GM19035 (cell line): ENCODE measurements around the gene RNPS1.
A peak's percentile ranks its signal among the peaks of the same experiment; 100 is the strongest.

ENCODE experiments used
- ATAC-seq: cut with Tn5 transposase; IDR thresholded peaks from one replicate; pipeline ENCODE4 v1.9.1; 2021; ENCODE audit not compliant: unreplicated experiment

The RNPS1 gene

GRCh38 chr16:2236337-2237101, 31.4 kb downstream of the RNPS1 start, which contains the start of gene DNASE1L2:
DNASE1L2 (plus strand) TSS chr16:2236444; CDS start chr16:2236817, 373 bp downstream.
- ATAC-seq, result no peak

GRCh38 chr16:2235695-2236336, 32.1 kb downstream of the RNPS1 start:
- ATAC-seq, result no peak

- ATAC-seq, result no peak
Measured at GRCh38 chr16:2235234-2235651, 32.7 kb downstream of the RNPS1 start.

GRCh38 chr16:2234813-2235170, 33.1 kb downstream of the RNPS1 start:
- no peak for ATAC-seq

- ATAC-seq, result no peak
Measured at GRCh38 chr16:2233872-2234812, 33.8 kb downstream of the RNPS1 start.

GRCh38 chr16:2233046-2233775, 34.7 kb downstream of the RNPS1 start:
- no peak for ATAC-seq

- no peak for ATAC-seq
Measured at GRCh38 chr16:2232094-2232990, 35.6 kb downstream of the RNPS1 start.

- ATAC-seq, result no peak
Measured at GRCh38 chr16:2231016-2231931, 36.7 kb downstream of the RNPS1 start.

- ATAC-seq, result no peak
Measured at GRCh38 chr16:2230376-2230775, 37.5 kb downstream of the RNPS1 start.

- no peak for ATAC-seq
Measured at GRCh38 chr16:2229632-2230250, 38.2 kb downstream of the RNPS1 start.

- ATAC-seq, result no peak
Measured at GRCh38 chr16:2229091-2229490, 38.8 kb downstream of the RNPS1 start.

GRCh38 chr16:2228161-2228824, 39.6 kb downstream of the RNPS1 start:
- ATAC-seq, result no peak

- no peak for ATAC-seq
Measured at GRCh38 chr16:2226918-2227317, 41.0 kb downstream of the RNPS1 start.

GRCh38 chr16:2226245-2226793, 41.6 kb downstream of the RNPS1 start:
- ATAC-seq, result no peak

GRCh38 chr16:2223942-2224486, 43.9 kb downstream of the RNPS1 start:
- peak; percentile 16 for ATAC-seq

GRCh38 chr16:2223221-2223941, 44.5 kb downstream of the RNPS1 start, which contains the start of gene E4F1:
E4F1 (plus strand) TSS chr16:2223591; CDS start chr16:2223614, 23 bp downstream.
- peak; percentile 93 for ATAC-seq
